GM19372 (cell line): ENCODE measurements around the gene HNRNPDL.
"Not testable (repeated sequence)": the region's sequence is repeated elsewhere in the genome, so short reads cannot be mapped to it uniquely, and the experiment has no call there.

Experiments
- ATAC-seq: cut with Tn5 transposase; IDR thresholded peaks from one replicate; pipeline ENCODE4 v1.9.1; 2021; ENCODE audit warnings: mild to moderate bottlenecking, low read depth, moderate library complexity; ENCODE audit not compliant: unreplicated experiment

HNRNPDL gene

DNA sequence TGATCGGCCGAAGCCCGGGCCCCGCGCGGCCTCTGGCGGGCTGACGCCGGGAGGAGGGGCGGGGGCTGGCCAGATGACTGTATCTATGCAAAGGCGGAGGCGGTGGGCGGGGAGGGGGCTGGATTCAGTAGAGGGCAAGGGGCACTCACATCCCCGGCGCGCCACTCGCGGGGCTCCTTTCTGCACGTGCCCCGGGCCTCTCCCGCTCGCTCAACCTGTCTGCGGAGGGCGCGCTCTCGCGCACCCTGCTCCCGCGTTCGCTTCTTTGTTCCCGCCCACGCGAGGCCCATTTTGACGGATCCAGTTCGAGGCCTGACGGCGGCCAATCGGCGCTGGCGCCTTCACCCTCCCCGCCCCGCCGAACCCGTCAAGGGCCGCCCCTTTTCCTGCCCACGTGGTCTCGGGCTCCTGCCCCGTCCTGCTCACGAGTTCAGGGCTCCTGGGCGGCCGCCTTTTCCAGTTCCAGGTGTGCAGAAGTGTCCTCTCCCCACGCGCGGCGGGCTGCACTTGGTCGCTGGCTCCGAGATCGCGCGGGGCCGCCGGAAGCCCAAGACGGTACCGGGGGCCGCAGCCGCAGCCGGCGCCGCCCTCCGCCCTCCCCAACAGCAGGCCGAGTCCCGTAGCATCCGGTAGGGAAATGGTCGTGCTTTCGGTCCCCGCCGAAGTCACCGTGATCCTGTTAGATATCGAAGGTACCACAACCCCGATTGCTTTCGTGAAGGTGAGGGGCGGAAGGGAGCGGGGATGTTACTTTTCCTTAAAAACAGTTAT is at the start of gene HNRNPDL, which contains the start of gene ENOPH1:
Gene HNRNPDL (minus strand): TSS at position 270 of the 771 bp plus-strand sequence. CDS start 772 bp downstream, outside the sequence.
Gene ENOPH1 (plus strand): TSS at position 398 of the 771 bp plus-strand sequence. CDS start 240 bp downstream, at position 638.
- ATAC-seq = peak; percentile 61

GRCh38 chr4:82479562-82479961 is 49.3 kb upstream of the HNRNPDL start:
- no peak for ATAC-seq

DNA sequence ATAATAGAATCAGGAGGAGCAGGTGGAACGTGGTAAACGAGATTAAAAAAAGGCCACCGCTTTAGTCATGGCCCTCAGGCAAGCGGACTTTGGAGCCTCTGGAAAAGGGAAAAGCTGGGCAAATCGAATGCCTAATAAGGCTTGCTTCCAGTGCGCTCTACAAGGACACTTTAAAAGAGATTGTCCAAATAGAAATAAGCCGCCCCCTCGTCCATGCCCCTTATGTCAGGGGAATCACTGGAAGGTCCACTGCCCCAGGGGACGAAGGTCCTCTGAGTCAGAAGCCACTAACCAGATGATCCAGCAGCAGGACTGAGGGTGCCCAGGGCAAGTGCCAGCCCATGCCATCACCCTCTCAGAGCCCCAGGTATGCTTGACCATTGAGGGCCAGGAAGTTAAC is 47.2 kb upstream of the HNRNPDL start:
- ATAC-seq = not testable (repeated sequence)

- not testable (repeated sequence) for ATAC-seq
Observed at GRCh38 chr4:82475931-82476330, 45.7 kb upstream of the HNRNPDL start.

- no peak for ATAC-seq
Observed at GRCh38 chr4:82473621-82474164, 43.4 kb upstream of the HNRNPDL start.

GRCh38 chr4:82473080-82473479 is 42.8 kb upstream of the HNRNPDL start:
- ATAC-seq = not testable (repeated sequence)

DNA sequence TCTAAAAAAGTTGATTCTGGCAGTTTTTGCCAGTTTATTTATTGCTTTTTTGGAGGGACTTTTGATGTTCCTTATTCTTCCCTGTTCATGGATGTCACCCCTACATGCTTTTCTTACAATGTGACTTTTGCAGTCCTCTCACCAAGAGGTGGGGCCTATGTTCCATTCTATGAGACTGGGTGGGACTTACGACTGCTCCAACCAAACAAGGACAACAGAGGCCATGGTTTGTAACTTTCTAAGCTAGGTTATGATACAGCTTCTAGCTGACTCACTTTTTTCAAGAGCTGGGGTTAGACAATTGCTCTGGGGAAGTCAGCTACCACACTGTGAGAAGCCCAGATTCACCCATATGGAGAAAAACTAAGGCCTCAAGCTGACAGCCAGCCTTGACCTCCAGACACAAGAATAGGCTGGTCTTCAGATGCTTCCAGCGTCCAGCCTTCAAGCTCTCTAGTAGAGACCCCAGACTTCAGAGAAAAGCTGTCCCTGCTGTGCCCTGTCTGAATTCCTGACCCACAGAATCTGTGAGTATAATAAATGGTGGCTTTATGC is 39.6 kb upstream of the HNRNPDL start:
- no peak for ATAC-seq

DNA sequence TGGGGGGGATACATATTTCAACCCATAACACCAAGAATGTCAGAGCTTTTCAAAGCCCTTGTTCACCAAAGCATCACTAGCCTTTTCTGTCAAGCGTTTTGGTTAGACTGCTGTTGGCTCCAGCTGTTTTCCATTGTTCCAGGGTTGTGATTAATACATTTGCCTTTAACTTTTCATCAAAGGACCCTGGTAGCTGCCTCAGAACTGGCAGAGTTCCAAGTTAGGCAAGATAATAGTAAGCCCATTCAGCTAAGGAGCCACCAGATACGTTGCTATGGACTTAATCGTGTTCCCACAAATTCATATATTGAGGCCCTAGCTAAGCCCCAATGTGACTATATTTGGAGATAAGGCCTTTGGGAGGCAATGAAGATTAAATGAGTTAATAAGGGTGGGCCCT is 37.2 kb upstream of the HNRNPDL start:
- no peak for ATAC-seq

DNA sequence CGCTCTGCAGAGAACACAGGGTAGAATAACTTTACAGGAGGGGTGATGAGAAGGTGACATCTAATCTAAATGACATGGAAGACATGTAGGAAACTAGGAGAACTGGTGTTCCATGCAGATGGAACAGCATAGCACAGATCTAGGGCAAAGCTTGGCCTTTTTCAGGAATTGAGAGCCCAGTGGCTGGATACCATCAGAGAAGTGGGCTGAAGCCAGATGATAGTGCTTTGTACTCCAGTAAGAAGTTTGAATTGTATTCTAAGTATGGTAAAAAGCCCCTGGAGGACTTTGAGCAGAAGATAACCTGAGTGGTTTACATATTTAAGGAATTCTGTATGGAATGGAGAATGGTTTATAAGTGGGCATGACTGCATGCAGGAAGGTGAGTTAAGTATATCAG is 33.0 kb upstream of the HNRNPDL start:
- ATAC-seq = no peak

DNA sequence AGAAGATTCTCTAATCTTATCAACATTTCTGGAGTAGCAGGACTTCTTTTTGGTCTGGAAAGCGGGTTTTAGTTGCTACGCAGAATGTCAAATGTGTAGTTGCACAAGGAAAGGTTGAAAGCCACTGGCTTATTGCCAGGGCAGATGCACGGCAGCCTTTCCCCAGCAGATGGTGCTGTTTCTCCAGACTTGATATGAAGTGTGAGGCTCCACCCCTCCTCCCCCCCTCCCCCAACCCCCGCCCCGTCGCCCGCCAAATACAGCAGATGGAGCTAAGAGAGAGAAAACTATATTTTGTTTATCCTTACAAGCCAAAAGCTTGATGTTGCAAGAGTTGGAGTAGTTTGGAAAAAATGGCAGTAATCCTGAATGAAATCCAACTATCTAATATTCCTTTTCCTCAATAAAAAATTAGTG is 32.2 kb upstream of the HNRNPDL start:
- peak; percentile 84 for ATAC-seq

GRCh38 chr4:82461710-82462109 is 31.4 kb upstream of the HNRNPDL start:
- no peak for ATAC-seq

DNA sequence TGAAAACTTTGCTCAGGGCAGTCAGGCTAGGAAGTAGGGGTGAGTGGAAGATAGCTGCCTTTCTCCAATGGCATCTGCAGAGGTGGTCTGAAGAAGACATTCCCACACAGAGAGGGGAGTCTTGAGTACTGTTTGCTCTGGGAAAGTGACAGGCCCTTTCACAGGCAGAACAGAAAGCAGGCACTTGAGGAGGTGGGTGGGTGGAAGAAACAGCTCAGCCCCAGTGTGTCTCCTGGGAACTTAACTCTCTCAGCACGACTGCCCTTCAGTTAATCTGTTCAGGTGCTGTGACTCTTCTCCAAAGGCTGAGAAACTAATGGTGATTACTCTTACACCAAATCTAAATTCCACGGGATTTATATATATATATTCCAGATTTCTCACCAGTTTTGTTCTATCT is 28.5 kb upstream of the HNRNPDL start:
- ATAC-seq = no peak

GRCh38 chr4:82457266-82457665 is 27.0 kb upstream of the HNRNPDL start:
- ATAC-seq = no peak

DNA sequence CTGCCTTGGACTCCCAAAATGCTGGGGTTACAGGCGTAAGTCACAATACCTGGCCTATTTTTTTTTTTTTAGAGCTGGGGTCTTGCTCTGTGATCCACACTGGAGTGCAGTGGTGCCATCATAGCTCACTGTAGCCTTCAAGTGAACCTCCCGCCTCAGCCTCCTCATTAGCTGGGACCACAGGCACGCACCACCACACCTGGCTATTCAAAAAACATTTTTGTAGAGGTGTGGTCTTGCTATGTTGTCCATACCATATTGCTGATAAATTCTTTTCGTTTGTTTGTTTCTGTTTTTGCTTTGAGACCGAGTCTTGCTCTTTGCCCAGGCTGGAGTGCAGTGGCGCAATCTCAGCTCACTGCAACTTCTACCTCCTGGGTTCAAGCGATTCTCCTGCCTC is 21.8 kb upstream of the HNRNPDL start:
- no peak for ATAC-seq

GRCh38 chr4:82450966-82451755 is 20.9 kb upstream of the HNRNPDL start:
- ATAC-seq = no peak

- ATAC-seq = no peak
Observed at GRCh38 chr4:82447886-82448285, 17.6 kb upstream of the HNRNPDL start.

- no peak for ATAC-seq
Observed at GRCh38 chr4:82439088-82439487, 8.8 kb upstream of the HNRNPDL start.

GRCh38 chr4:82437285-82438005 is 7.2 kb upstream of the HNRNPDL start:
- no peak for ATAC-seq

DNA sequence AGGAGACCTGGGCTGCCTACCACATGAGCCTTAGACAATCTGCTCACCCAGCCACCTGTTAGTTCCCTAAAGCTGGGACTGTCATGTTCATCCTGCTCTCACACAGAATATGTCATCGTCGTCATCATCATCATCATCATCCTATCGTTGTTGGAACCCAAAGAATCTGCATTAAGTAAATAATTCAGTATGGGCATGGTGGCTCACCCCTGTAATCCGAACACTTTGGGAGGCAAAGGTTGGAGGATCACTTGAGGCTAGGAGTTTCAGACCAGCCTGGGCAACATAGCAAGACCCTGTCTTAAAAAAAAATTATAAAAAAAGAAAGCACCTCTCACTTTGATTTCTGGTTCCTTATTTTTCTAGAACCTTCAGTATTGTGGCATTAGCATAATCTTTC is 6.5 kb upstream of the HNRNPDL start:
- ATAC-seq = no peak

- no peak for ATAC-seq
Observed at GRCh38 chr4:82436130-82436529, 5.9 kb upstream of the HNRNPDL start.
